Activated effector memory CD4-positive, alpha-beta T cell treated with anti-CD3 and anti-CD28 coated beads, Interleukin-2, amount 50 U/mL, for 16 hours (primary cell): ENCODE results near the gene KCNMA1.
"Not testable (repeated sequence)": the region's sequence is repeated elsewhere in the genome, so short reads cannot be mapped to it uniquely, and the experiment has no call there.

ENCODE experiments used
- DNase-seq: peaks from one replicate; pipeline ENCODE4 v3.0.0-alpha.2; 2020

Gene KCNMA1

GRCh38 chr10:77603534-77603927 lies 34.1 kb downstream of the KCNMA1 start:
- DNase-seq = no peak

DNA sequence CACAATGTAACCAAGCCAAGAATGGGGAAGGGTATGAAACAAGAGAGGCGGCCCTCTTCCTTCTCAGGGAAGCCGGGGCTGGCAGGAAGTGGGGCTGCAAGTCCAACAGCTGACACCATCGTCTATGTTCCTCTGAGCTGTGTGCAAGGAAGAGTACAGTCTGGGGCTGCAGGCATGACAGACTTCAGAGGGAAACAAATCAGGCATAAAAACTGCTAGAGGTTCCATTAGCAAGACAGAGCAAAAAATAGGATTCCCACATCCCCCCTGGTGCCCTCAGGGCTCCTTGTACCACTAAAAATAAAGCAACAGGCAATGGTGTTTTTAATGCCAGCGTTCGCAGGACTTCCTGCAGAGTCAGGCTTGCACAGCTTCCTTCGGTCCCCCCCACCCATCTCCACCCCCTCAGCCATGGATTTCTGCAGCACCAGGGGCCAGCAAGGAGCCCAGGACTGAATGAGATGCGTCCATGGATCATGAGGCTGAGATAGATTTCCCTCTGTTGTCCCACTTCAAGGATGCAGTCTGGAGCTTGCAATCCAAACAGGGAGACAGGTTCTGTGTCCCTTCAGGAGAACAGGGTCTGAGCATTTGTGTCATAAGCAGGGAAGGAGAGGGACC lies 34.6 kb downstream of the KCNMA1 start:
- no peak for DNase-seq

GRCh38 chr10:77602231-77602912 lies 35.2 kb downstream of the KCNMA1 start:
- DNase-seq = no peak

GRCh38 chr10:77601488-77601887 lies 36.1 kb downstream of the KCNMA1 start:
- no peak for DNase-seq

- DNase-seq = no peak
These were observed 37.0 kb downstream of the KCNMA1 start for GRCh38 chr10:77600640-77601039.

GRCh38 chr10:77599651-77600050 lies 38.0 kb downstream of the KCNMA1 start:
- DNase-seq = no peak

- DNase-seq = no peak
These were observed 39.0 kb downstream of the KCNMA1 start for GRCh38 chr10:77598606-77599005.

- no peak for DNase-seq
These were observed 40.0 kb downstream of the KCNMA1 start for GRCh38 chr10:77597560-77597959.

DNA sequence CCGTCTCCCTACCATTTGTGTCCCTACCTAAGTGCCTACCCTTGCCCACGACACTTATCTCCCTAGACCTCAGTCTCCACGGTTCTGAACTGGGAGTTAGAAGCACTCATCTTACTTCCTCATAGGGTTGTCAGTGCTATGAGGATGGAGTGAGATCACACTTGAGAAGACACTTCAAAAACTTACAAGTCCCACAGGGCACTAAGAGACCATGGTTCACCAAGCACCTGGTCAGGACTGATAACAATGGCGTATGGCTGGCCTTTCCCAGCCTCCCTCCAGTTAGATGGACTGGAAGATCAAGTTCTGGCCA lies 43.2 kb downstream of the KCNMA1 start:
- DNase-seq = no peak

DNA sequence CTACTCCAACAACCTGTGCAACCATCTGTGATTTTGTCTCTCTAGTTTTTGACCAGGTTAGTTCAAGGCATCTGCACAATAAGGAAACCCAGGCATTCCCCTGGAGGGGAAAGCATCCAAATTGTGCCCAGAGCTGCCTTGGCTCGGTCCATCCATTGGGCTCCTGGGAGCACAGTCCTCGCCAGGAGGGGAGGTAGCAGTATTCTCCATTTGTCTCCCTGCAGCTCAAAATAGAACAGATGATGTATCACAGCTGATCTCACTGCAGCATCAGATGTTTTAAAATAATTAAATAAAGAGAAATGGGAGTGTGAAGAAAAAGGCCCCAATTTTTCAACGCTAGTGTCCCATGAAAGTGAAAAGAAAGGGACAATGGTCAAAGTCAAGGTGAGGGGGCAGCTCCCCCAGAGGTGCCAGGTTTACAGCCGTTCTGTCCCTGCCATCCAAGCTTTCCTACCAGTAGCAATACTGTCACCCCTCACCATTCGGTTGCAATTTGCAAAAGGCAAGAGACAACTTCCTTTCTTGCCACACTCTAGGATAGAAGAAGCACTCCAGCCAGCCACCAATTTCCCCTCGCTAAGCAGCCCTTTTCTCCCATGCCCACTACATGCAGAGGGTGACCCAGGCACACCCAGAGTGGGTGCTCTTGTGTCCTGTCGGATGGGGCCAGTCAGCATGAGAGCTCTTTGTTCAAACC lies 43.7 kb downstream of the KCNMA1 start:
- no peak for DNase-seq

- DNase-seq = no peak
These were observed 44.5 kb downstream of the KCNMA1 start for GRCh38 chr10:77592946-77593636.

DNA sequence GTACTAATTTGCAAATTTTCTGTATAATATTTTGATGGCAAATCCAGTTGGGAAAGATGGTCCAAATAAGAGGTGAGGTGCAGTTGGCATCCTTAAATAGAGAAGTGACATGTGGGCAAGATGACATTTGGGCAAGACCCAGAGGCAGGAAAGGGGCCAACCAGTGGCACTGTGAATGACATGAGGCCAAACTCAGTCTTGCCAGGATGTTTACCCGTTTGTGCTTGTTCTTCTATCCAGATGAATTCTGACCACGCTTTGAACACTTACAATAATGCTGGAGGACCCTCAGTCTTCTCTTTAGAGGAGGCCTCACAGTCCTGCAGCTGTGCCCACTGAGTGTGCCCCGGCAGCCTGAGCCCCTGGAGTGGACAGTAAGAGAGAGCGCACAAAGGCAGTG lies 45.1 kb downstream of the KCNMA1 start:
- no peak for DNase-seq

DNA sequence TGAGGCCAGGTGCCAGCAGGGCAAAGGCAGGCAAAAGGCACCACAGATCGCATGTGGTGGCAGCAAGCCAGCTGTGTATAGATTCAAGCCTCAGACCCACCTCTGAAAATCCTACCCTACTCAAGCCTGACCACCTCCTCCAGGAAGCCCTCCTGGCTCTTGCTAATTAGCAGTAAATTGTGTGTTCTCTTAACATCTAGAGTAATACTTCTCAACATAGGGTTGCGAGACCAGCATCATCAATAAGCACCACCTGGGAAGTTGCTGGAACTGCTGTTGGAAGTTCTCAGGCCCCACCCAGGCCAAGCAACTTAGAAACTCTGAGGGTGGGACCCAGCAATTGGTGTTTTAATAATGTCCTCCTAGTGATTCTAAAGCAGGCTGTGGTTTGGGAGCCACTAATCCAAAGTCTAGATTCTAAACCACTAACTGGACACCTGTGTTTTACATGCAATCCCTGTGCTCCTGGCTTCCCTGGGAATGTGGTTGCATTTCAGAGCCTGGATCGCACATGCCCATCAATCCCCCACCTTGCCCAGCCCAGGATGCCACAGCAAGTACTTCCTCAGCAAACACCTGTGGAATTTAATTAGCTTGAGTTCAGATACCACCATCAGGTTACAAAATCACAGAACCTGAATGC lies 46.2 kb downstream of the KCNMA1 start:
- no peak for DNase-seq

GRCh38 chr10:77590344-77591237 lies 47.0 kb downstream of the KCNMA1 start:
- DNase-seq = no peak

DNA sequence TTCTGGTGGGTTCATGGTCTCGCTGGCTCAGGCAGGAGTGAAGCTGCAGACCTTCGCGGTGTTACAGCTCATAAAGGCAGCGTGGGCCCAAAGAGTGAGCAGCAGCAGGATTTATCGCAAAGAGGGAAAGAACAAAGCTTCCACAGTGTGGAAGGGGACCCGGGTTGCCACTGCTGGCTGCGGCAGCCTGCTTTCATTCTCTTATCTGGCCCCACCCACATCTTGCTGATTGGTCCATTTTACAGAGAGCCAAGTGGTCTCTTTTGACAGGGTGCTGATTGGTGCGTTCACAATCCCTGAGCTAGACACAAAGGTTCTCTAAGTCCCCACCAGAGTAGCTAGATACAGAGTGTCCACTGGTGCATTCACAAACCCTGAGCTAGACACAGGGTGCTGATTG lies 47.9 kb downstream of the KCNMA1 start:
- not testable (repeated sequence) for DNase-seq

GRCh38 chr10:77588886-77589285 lies 48.7 kb downstream of the KCNMA1 start:
- DNase-seq = no peak

DNA sequence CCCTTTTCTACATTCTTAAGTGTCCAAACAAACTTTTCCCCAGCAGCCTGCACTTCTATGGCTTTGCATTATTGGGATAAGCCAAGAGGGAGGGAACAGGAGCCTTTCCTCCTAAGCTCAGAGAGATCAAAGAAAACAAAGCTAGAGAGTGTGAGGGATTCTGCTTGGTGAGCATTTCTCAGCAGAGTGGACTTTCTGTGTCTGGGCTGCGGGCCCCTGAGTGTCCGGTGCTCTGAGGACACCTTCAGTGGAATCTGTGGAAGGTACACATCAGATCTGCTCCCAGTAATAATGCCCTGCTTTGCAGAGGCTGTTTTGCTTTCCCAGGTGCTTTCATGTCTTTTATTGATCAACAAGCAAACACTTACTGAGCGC lies 50.2 kb downstream of the KCNMA1 start:
- DNase-seq = no peak

GRCh38 chr10:77586719-77587415 lies 50.7 kb downstream of the KCNMA1 start:
- no peak for DNase-seq

- no peak for DNase-seq
These were observed 52.7 kb downstream of the KCNMA1 start for GRCh38 chr10:77584938-77585337.

GRCh38 chr10:77583527-77583926 lies 54.1 kb downstream of the KCNMA1 start:
- peak; percentile 16 for DNase-seq

- DNase-seq = no peak
These were observed 54.9 kb downstream of the KCNMA1 start for GRCh38 chr10:77582710-77583115.

- no peak for DNase-seq
These were observed 55.9 kb downstream of the KCNMA1 start for GRCh38 chr10:77581738-77582137.
